ENCODE data around the gene ABCB6. TPM values are rescaled to one million over a fixed set of nuclear protein-coding genes. Genes with fewer than 3 reads are reported as not detected.

The ABCB6 gene
- total and polyA plus RNA-seq, 2 of the 8 experiments (the other 6 are each of a cell fraction or from before 2014, with no cell fraction given): 44.9 to 50.6 TPM

DNA sequence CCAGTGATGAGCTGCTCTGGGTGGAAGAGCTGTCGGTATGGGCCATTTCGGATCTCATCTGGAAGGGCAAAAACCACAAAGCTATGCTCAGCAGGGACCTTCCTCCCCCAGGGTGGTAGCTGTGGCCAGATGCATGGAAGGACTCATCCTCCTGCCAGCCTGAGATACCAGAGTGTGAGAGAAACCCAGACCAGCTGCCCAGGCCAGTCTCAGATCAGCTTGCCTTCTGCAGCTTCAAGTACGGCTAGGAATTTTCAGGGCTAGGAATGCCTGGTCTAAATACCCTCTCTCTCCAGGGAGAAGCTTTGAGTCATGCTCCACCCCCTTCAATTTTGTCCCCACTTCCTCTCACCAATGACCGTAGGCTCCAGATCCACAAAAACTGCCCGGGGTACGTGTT lies 32.9 kb upstream of the ABCB6 start (continued):
- TF ChIP-seq CTCF (IDR thresholded peaks at IDR 0.05; ENCODE audit: control extremely low read depth in 1 of 3, insufficient read depth in 1 of 3, low read depth in 1 of 3, low read length in 3 of 3) (no peak), POLR2AphosphoS5 (IDR thresholded peaks at IDR 0.05; ENCODE audit: low read depth, low read length) (no peak), SP2 (IDR thresholded peaks at IDR 0.05; ENCODE audit: low read length) (no peak), KDM5A (IDR thresholded peaks at IDR 0.05; ENCODE audit: low read length) (no peak), KDM4A (IDR thresholded peaks at IDR 0.05; ENCODE audit: low read depth, low read length, severe bottlenecking) (no peak), MAX (IDR thresholded peaks at IDR 0.05) (no peak)

All from H1 (cell line).